Upper lobe of right lung (tissue), 1 donor: ENCODE measurements around the gene KPNA1. TPM values are rescaled to one million over a fixed set of nuclear protein-coding genes. Genes with fewer than 3 reads are reported as not detected.
"Not testable (repeated sequence)": the region's sequence is repeated elsewhere in the genome, so short reads cannot be mapped to it uniquely, and the experiment has no call there.

Source experiments
- ATAC-seq: fragments of 200-7000 bp; cut with Tn5 transposase; one replicate; pipeline ENCODE4 v1.9.1; 2020; ENCODE audit warnings: mild to moderate bottlenecking, moderate library complexity
- DNase-seq: peaks from one replicate; pipeline ENCODE4 v3.0.0-alpha.2; 2020
- H3K27ac ChIP-seq: fragments of 200-600 bp; one replicate; pipeline ENCODE4 v1.8.0; 2022
- H3K27me3 ChIP-seq: fragments of 200-600 bp; one replicate; pipeline ENCODE4 v1.8.0; 2022; ENCODE audit warnings: mild to moderate bottlenecking
- H3K36me3 ChIP-seq: fragments of 200-600 bp; one replicate; pipeline ENCODE4 v1.8.0; 2022
- H3K4me1 ChIP-seq: fragments of 200-600 bp; one replicate; pipeline ENCODE4 v1.8.0; 2022
- H3K4me3 ChIP-seq: fragments of 200-600 bp; one replicate; pipeline ENCODE4 v1.8.0; 2022; ENCODE audit warnings: mild to moderate bottlenecking
- H3K9me3 ChIP-seq: fragments of 200-600 bp; one replicate; pipeline ENCODE4 v1.8.0; 2022
- intact Hi-C: fragments of 100-400 bp; cut with DNase I; formaldehyde crosslinking; loops from one replicate; pipeline ENCODE4 v1.11.0; 2022
- total RNA-seq: library from RNA; stranded (reverse); fragmentation: NEBNext Ultra II Directional; extraction: Animal tissue kit (Norgen Biotek cat#: 25700); gene quantifications from one replicate; pipeline ENCODE4 v1.2.1, GENCODE V29; 2021
- TF ChIP-seq, protein P1 (sequence below): fragments of 200-600 bp; IDR thresholded peaks from one replicate; pipeline ENCODE4 v1.8.0; 2022; ENCODE audit warnings: antibody characterized with exemption
- donor health status: DM: no; HTN: yes; CAD: no; lungs with severe emphysema.

The KPNA1 gene
- total RNA-seq, 1 donor from 2014 or later, result 60.4 TPM

DNA sequence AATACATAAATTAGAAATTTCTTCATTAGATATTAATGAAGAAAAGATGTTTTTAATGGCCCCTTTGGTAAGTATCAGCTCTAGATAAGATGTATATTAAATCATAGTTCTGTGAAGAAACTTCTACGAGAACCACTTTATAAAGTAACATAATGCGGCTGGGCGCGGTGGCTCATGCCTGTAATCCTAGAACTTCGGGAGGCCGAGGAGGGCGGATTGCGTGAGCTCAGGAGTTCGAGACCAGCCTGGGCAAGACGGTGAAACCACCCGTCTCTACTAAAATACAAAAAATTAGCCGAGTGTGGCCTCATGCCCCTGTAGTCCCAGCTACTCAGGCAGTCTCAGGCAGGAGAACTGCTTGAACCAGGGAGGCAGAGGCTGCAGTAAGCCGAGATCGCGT is 2.5 kb downstream of the KPNA1 start:
- no peaks in the 10 kb centered on the region for H3K9me3 ChIP-seq
- no peaks in the 10 kb centered on the region for H3K27me3 ChIP-seq
- DNase-seq (no peak), ATAC-seq (no peak)
- no peak overlapping the region for H3K4me3 ChIP-seq
- intact Hi-C loops, result no loop called here
- H3K4me1 ChIP-seq, result peaks cover 31% of the 10 kb centered on the region
- H3K36me3 ChIP-seq, result no peaks in the 10 kb centered on the region
- H3K27ac ChIP-seq, result no peak overlapping the region
- TF ChIP-seq, protein P1, sequence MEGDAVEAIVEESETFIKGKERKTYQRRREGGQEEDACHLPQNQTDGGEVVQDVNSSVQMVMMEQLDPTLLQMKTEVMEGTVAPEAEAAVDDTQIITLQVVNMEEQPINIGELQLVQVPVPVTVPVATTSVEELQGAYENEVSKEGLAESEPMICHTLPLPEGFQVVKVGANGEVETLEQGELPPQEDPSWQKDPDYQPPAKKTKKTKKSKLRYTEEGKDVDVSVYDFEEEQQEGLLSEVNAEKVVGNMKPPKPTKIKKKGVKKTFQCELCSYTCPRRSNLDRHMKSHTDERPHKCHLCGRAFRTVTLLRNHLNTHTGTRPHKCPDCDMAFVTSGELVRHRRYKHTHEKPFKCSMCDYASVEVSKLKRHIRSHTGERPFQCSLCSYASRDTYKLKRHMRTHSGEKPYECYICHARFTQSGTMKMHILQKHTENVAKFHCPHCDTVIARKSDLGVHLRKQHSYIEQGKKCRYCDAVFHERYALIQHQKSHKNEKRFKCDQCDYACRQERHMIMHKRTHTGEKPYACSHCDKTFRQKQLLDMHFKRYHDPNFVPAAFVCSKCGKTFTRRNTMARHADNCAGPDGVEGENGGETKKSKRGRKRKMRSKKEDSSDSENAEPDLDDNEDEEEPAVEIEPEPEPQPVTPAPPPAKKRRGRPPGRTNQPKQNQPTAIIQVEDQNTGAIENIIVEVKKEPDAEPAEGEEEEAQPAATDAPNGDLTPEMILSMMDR, result no peak

GRCh38 chr3:122510878-122511535 is 3.7 kb downstream of the KPNA1 start:
- TF ChIP-seq, protein P1, result no peak
- Histone ChIP-seq H3K27ac (no peak overlapping the region), H3K4me3 (no peak overlapping the region), H3K36me3 (no peaks in the 10 kb centered on the region), H3K9me3 (no peaks in the 10 kb centered on the region), H3K4me1 (peaks cover 31% of the 10 kb centered on the region), H3K27me3 (no peaks in the 10 kb centered on the region)
- intact Hi-C loops, result no loop called here
- DNase-seq, result no peak
- ATAC-seq, result no peak

GRCh38 chr3:122508944-122509343 is 5.8 kb downstream of the KPNA1 start:
- H3K4me1 ChIP-seq, result peaks cover 31% of the 10 kb centered on the region
- ATAC-seq, H3K27ac ChIP-seq, H3K36me3 ChIP-seq, H3K27me3 ChIP-seq, H3K4me3 ChIP-seq, DNase-seq, H3K9me3 ChIP-seq, intact Hi-C loops: not testable (repeated sequence)

DNA sequence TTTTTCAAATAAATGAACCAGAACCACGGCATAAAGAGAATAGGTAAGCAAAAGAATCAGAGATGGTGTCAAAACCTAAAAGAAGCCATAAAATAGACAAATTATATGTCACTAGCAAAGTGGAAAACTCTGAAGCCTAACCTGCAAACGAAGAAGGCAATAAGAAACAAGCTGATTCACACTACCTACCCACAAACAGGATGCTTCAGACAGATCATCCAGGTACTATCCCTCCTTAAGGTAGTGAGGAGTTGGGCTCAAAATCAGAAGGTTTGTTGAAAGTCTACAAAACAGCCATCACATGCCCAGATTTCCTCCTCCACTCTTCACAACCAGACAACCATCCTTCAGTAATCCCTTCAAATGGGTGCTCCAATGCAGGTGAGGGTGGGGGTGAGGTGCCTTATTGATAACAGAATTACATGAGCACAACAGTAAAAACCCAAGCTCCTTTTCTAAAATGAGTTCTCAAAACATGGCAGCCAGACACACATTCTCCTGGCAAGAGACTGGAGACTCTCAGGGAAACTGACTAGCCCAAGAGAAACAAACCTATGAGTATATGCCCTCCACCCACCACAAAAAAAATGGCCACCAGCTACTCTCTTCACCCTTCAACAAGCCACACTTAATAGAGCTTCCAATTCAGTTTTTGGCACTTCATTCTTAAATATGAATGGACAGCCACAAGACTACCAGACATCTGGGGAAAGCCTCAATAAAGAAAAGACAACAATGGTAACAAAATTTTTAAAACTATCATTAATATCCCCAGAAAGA is 6.4 kb downstream of the KPNA1 start:
- intact Hi-C loops, result no loop called here
- DNase-seq, result no peak
- Histone ChIP-seq H3K27me3 (no peaks in the 10 kb centered on the region), H3K36me3 (no peaks in the 10 kb centered on the region), H3K9me3 (no peaks in the 10 kb centered on the region), H3K27ac (no peak overlapping the region), H3K4me1 (peaks cover 28% of the 10 kb centered on the region), H3K4me3 (no peak overlapping the region)
- ATAC-seq, result no peak
- TF ChIP-seq, protein P1, result no peak

DNA sequence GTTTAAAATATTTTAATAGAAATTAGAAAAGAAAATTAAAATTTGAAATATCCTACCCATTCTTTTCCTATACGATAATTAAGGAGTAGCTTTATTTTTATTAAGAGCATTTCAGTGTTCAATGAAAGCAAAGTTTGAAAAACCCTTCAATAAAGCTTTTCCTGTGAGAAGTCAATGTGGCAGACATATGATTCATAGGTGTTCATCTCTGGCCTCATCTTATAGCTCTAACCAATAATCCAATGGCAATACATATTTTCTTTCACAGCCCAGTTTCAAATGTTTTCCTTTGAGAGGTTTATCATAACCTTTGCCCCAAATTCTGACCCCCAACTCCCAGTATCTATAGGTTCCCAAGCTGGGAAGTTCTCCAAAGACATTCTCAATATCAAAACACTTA is 8.3 kb downstream of the KPNA1 start:
- peaks cover 17% of the 10 kb centered on the region for H3K4me1 ChIP-seq
- H3K36me3 ChIP-seq, result no peaks in the 10 kb centered on the region
- TF ChIP-seq, protein P1, result no peak
- H3K27ac ChIP-seq, result no peak overlapping the region
- no peak overlapping the region for H3K4me3 ChIP-seq
- DNase-seq, result no peak
- ATAC-seq, result no peak
- no peaks in the 10 kb centered on the region for H3K9me3 ChIP-seq
- H3K27me3 ChIP-seq, result no peaks in the 10 kb centered on the region
- intact Hi-C loops, result no loop called here

DNA sequence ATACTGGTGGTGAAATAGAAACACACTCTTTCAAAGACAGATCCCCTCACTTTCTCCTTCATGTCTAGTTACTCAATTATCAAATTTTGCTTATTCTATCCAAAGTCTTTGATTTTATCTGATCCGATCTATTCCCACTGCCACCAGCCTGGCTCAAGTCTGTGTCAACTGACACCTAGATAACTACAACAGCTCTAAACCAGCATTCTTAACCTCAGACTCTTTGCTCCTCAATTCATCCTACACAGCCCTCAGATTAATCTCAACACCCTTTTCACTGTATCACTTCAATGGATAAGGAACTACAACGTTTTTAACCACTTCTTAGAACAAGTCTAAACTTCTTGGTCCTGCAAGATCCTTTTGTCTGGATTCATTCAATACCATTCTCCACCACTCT is 9.1 kb downstream of the KPNA1 start:
- intact Hi-C loops, result no loop called here
- TF ChIP-seq, protein P1, result no peak
- peaks cover 11% of the 10 kb centered on the region for H3K4me1 ChIP-seq

More for the DNA sequence above, 9.1 kb downstream of the KPNA1 start:
- ATAC-seq, result no peak
- Histone ChIP-seq H3K27ac (no peak overlapping the region), H3K4me3 (no peak overlapping the region), H3K27me3 (no peaks in the 10 kb centered on the region), H3K36me3 (no peaks in the 10 kb centered on the region), H3K9me3 (no peaks in the 10 kb centered on the region)
- no peak for DNase-seq
